HepG2 (cell line): Measurements from ENCODE around the gene CNGA2. TPM values are rescaled to one million over a fixed set of nuclear protein-coding genes. Genes with fewer than 3 reads are reported as not detected.

Experiments used
- ATAC-seq: fragments of 200-7000 bp; cut with Tn5 transposase; 3 replicates; pipeline ENCODE4 v1.9.1; 2020; ENCODE audit warnings: mild to moderate bottlenecking, moderate library complexity
- BruUV-seq: library from RNA; stranded (reverse); fragments of 400-500 nt; replicated peaks from 2 replicates; lab custom pipeline; 2021; lab: Mats Ljungman, UMichigan
- CTCF ChIA-PET: fragments of 300-600 bp; formaldehyde crosslinking; extraction: SDS; loops from one replicate; lab custom pipeline; 2021; ENCODE audit warnings: low total read pairs, inconsistent platforms, low intra/inter-chr PET ratio; lab: Yijun Ruan, JAX
- POLR2A ChIA-PET: fragments of 350-600 bp; sonication (Branson Sonifier 250); formaldehyde crosslinking; loops from one replicate; lab custom pipeline; 2020; ENCODE audit warnings: antibody characterized with exemption, inconsistent platforms; lab: Yijun Ruan, JAX
- DNase-seq: peaks from one replicate; pipeline ENCODE4 v3.0.0-alpha.2; 2015; ENCODE audit warnings: low spot score
- FAIRE-seq: peaks from 3 replicates; lab custom pipeline; 2011; peaks lifted over from hg19 to GRCh38; lab: Jason Lieb, UNC
- H2AFZ ChIP-seq: one replicate; pipeline ENCODE4 v1.6.1; 2011; ENCODE audit warnings: low read length, inconsistent platforms
- H3K27ac ChIP-seq: fragments of 300-600 bp; 3 replicates; pipeline ENCODE4 v1.8.0; 2011; ENCODE audit warnings: mixed run types, mild to moderate bottlenecking, mixed read lengths, low read length, inconsistent platforms; ENCODE audit not compliant: insufficient read depth; ENCODE audit errors: extremely low read length
- H3K27me3 ChIP-seq, 2 experiments: fragments of 200-600 bp in 1 of 2; 2 replicates in 1 of 2; 3 replicates in 1 of 2; pipeline versions ENCODE4 v1.6.0 to v1.8.0; 2011; ENCODE audit warnings: low read length in 2 of 2, mild to moderate bottlenecking in 2 of 2, moderate library complexity in 2 of 2, inconsistent platforms in 1 of 2; ENCODE audit not compliant: insufficient read depth in 2 of 2, control insufficient read depth in 1 of 2
- H3K36me3 ChIP-seq, 2 experiments: fragments of 200-600 bp in 1 of 2; replicated peaks in 1 of 2; 2 replicates in 1 of 2; 3 replicates in 1 of 2; pipeline versions ENCODE4 v1.5.1 to v1.8.0; 2011; ENCODE audit warnings: low read length in 2 of 2, inconsistent platforms in 1 of 2; ENCODE audit not compliant: insufficient read depth in 2 of 2, control insufficient read depth in 1 of 2
- H3K4me1 ChIP-seq: 2 replicates; pipeline ENCODE4 v1.5.1; 2012; ENCODE audit warnings: low read length, inconsistent platforms; ENCODE audit not compliant: insufficient read depth
- H3K4me2 ChIP-seq: 2 replicates; pipeline ENCODE4 v1.6.0; 2011; ENCODE audit warnings: low read depth, low read length, inconsistent platforms
- H3K4me3 ChIP-seq, 3 experiments: fragments of 200-600 bp in 1 of 3; sonication (generic), shearing (Covaris generic) in 1 of 3; replicated peaks in 1 of 3; 2 replicates each; pipeline ENCODE4 v1.5.1; 2011 to 2016; ENCODE audit warnings: low read length in 3 of 3, inconsistent platforms in 2 of 3, low read depth in 2 of 3, mild to moderate bottlenecking in 2 of 3, control low read depth in 1 of 3, mixed read lengths in 1 of 3; ENCODE audit not compliant: insufficient read depth in 1 of 3
- H3K79me2 ChIP-seq: one replicate; pipeline ENCODE4 v1.6.1; 2011; ENCODE audit warnings: low read length, inconsistent platforms; ENCODE audit not compliant: insufficient read depth
- H3K9ac ChIP-seq: 2 replicates; pipeline ENCODE4 v1.6.0; 2011; ENCODE audit warnings: mild to moderate bottlenecking, low read depth, low read length, inconsistent platforms; ENCODE audit not compliant: insufficient read depth
- H3K9me3 ChIP-seq: 2 replicates; pipeline ENCODE4 v1.5.1; 2012; ENCODE audit warnings: mild to moderate bottlenecking, low read length
- H4K20me1 ChIP-seq: 2 replicates; pipeline ENCODE4 v1.6.0; 2011; ENCODE audit warnings: inconsistent platforms, mild to moderate bottlenecking, low read length, moderate library complexity; ENCODE audit not compliant: insufficient read depth
- CREB3 ChIP-seq: sonication (generic); formaldehyde crosslinking; IDR thresholded peaks from 2 replicates; pipeline ENCODE4 v1.5.0; 2020; ENCODE audit warnings: missing genetic modification reagents
- GATA4 ChIP-seq: sonication (generic); IDR thresholded peaks from 2 replicates; pipeline ENCODE4 v1.6.1; 2016; ENCODE audit warnings: antibody characterized with exemption, low read depth, borderline replicate concordance
- HCFC1 ChIP-seq: fragments of 150-350 bp; IDR thresholded peaks from 2 replicates; pipeline ENCODE4 v1.6.1; 2014; ENCODE audit warnings: low read depth, low read length
- RNF2 ChIP-seq: fragments of 450-650 bp; conservative IDR thresholded peaks from 2 replicates; pipeline ENCODE4 v1.6.1; 2016; ENCODE audit warnings: low read depth
- SP140L ChIP-seq: sonication (generic); formaldehyde crosslinking; IDR thresholded peaks from 2 replicates; pipeline ENCODE4 v1.4.0; 2020; ENCODE audit warnings: missing genetic modification reagents, borderline replicate concordance
- SUZ12 ChIP-seq: fragments of 150-350 bp; IDR thresholded peaks from 2 replicates; pipeline ENCODE4 v1.6.1; 2014; ENCODE audit warnings: low read depth, low read length
- TAF15 ChIP-seq: fragments of 200-400 bp; formaldehyde crosslinking; IDR thresholded peaks from one replicate; pipeline ENCODE4 v1.6.1; 2018; ENCODE audit warnings: mild to moderate bottlenecking, low read depth, low read length; ENCODE audit not compliant: poor library complexity, severe bottlenecking
- ZBTB40 ChIP-seq, 2 experiments: fragments of 450-650 bp in 1 of 2; sonication (generic) in 1 of 2; formaldehyde crosslinking in 1 of 2; IDR thresholded peaks; 2 replicates each; pipeline versions ENCODE4 v1.6.1 to v1.8.0; 2016 to 2022; ENCODE audit warnings: antibody characterized with exemption in 1 of 2, mild to moderate bottlenecking in 1 of 2, missing genetic modification reagents in 1 of 2
- ZNF280D ChIP-seq: sonication (generic); formaldehyde crosslinking; IDR thresholded peaks from 2 replicates; pipeline ENCODE4 v1.5.1; 2020; ENCODE audit warnings: mild to moderate bottlenecking, missing genetic modification reagents
- WGBS: methylation state at CpG from one replicate; pipeline ENCODE4 v1.1.6; 2017; ENCODE audit warnings: low lambda C conversion rate; 5-methylcytosine and 5-hydroxymethylcytosine counted together
- in situ Hi-C: cut with HindIII; loops from 2 replicates; pipeline ENCODE4 v1.10.0; 2017; ENCODE audit warnings: low pct_unique_long_range_greater_than_20kb; ENCODE audit not compliant: extremely low pct_ligation_motif_present
- intact Hi-C: fragments of 100-400 bp; cut with micrococcal nuclease; formaldehyde crosslinking; loops from one replicate; pipeline ENCODE4 v1.10.0; 2022; ENCODE audit not compliant: unreplicated experiment
- polyA plus RNA-seq, 8 experiments: library from polyadenylated mRNA; depleted of rRNA in 3 of 8; stranded (reverse) in 7 of 8; unstranded in 1 of 8; fragments of >200 nt; fragmentation: Illumina TruSeq in 4 of 8; extraction: Trizol in 4 of 8; gene quantifications; 2 replicates each; pipeline versions ENCODE4 v1.2.1 to v1.2.3, GENCODE V29; 2011 to 2016; ENCODE audit warnings: low read depth in 4 of 8, missing spikeins in 1 of 8, mixed read lengths in 1 of 8; ENCODE audit not compliant: insufficient read depth in 1 of 8
- total RNA-seq, 5 experiments: library from RNA; depleted of rRNA; stranded (reverse); fragments of >200 nt; fragmentation: Illumina TruSeq; extraction: Trizol; gene quantifications; 2 replicates each; pipeline ENCODE4 v1.2.3, GENCODE V29; 2016; ENCODE audit warnings: low read depth in 1 of 5

CNGA2 gene
- total and polyA plus RNA-seq, 2 of the 13 experiments (the other 11 are each of a cell fraction or from before 2014, with no cell fraction given): not detected

- intact Hi-C loops: no loop called here
- Histone ChIP-seq H3K27me3 (no peaks in the 10 kb centered on the region), H3K36me3 (no peaks in the 10 kb centered on the region), H3K4me3 (no peak overlapping the region), H3K9me3 (no peaks in the 10 kb centered on the region), H3K4me2 (no peak overlapping the region), H3K79me2 (no peaks in the 10 kb centered on the region), H4K20me1 (no peaks in the 10 kb centered on the region), H3K27ac (no peak overlapping the region), H2AFZ (no peak overlapping the region), H3K9ac (no peak overlapping the region), H3K4me1 (no peaks in the 10 kb centered on the region)
- POLR2A ChIA-PET: no interaction called here
- no peak for DNase-seq
- no TSS peak for BruUV-seq
- no peak for FAIRE-seq
- ATAC-seq: no peak
- WGBS: 28% methylated on average over 3 of the region's 4 CpGs
- CTCF ChIA-PET: no interaction called here
- in situ Hi-C loops: loop anchor here (25.0 kb wide), 1 partner anchor 185 kb away; no protein-coding TSS in a partner anchor
- TF ChIP-seq SP140L (CRISPR knock-in tag) (no peak), RNF2 (no peak), TAF15 (no peak), ZNF280D (CRISPR knock-in tag) (no peak), ZBTB40 (IDR thresholded peaks at IDR 0.05) (no peak), ZBTB40 (CRISPR knock-in tag; IDR thresholded peaks at IDR 0.05) (no peak), SUZ12 (no peak), HCFC1 (no peak), CREB3 (no peak), GATA4 (no peak)
Observed at GRCh38 chrX:151697522-151697921, 37.0 kb upstream of the CNGA2 start.
